Raji (cell line): ENCODE measurements around the gene GALNT12.

Source experiments
- POLR2A ChIP-seq: IDR thresholded peaks from 2 replicates; pipeline ENCODE4 v1.6.1; 2011; ENCODE audit warnings: low read depth, low read length, control low read depth; ENCODE audit not compliant: insufficient read depth

Gene GALNT12

GRCh38 chr9:98867103-98867428 is 59.6 kb downstream of the GALNT12 start:
- TF ChIP-seq POLR2A, result no peak

GRCh38 chr9:98867429-98868168 is 60.1 kb downstream of the GALNT12 start:
- TF ChIP-seq POLR2A, result no peak

- TF ChIP-seq POLR2A, result no peak
Observed at GRCh38 chr9:98869078-98869745, 61.7 kb downstream of the GALNT12 start.

GRCh38 chr9:98869866-98870265 is 62.4 kb downstream of the GALNT12 start:
- TF ChIP-seq POLR2A, result no peak

GRCh38 chr9:98870782-98871557 is 63.5 kb downstream of the GALNT12 start:
- no peak for TF ChIP-seq POLR2A

- TF ChIP-seq POLR2A, result no peak
Observed at GRCh38 chr9:98871558-98872065, 64.1 kb downstream of the GALNT12 start.

- TF ChIP-seq POLR2A, result no peak
Observed at GRCh38 chr9:98873526-98873925, 66.1 kb downstream of the GALNT12 start.

GRCh38 chr9:98873951-98874371 is 66.5 kb downstream of the GALNT12 start:
- no peak for TF ChIP-seq POLR2A

GRCh38 chr9:98874721-98875255 is 67.3 kb downstream of the GALNT12 start:
- TF ChIP-seq POLR2A, result no peak

GRCh38 chr9:98875536-98875935 is 68.1 kb downstream of the GALNT12 start:
- TF ChIP-seq POLR2A, result no peak

- no peak for TF ChIP-seq POLR2A
Observed at GRCh38 chr9:98877311-98877710, 69.8 kb downstream of the GALNT12 start.

- TF ChIP-seq POLR2A, result no peak
Observed at GRCh38 chr9:98879094-98879962, 71.9 kb downstream of the GALNT12 start.

- no peak for TF ChIP-seq POLR2A
Observed at GRCh38 chr9:98879963-98880310, 72.5 kb downstream of the GALNT12 start.

- TF ChIP-seq POLR2A, result no peak
Observed at GRCh38 chr9:98880311-98881015, 73.0 kb downstream of the GALNT12 start.
